Lower lobe of right lung (tissue), 2 donors: ENCODE measurements around the gene ZNRF2. TPM values are rescaled to one million over a fixed set of nuclear protein-coding genes. Genes with fewer than 3 reads are reported as not detected.

Source experiments
- ATAC-seq, 2 donors: fragments of 200-7000 bp; cut with Tn5 transposase; one replicate each; pipeline ENCODE4 v1.9.1; 2020 to 2022; ENCODE audit warnings: mild to moderate bottlenecking in 2 of 2, moderate library complexity in 2 of 2
- DNase-seq: peaks from one replicate; pipeline ENCODE4 v3.0.0-alpha.2; 2020
- H3K27ac ChIP-seq: fragments of 200-600 bp; one replicate; pipeline ENCODE4 v1.8.0; 2022
- H3K27me3 ChIP-seq: fragments of 200-600 bp; one replicate; pipeline ENCODE4 v1.8.0; 2022; ENCODE audit warnings: low read depth
- H3K36me3 ChIP-seq: fragments of 200-600 bp; one replicate; pipeline ENCODE4 v1.8.0; 2022; ENCODE audit warnings: mild to moderate bottlenecking
- H3K4me1 ChIP-seq: fragments of 200-600 bp; one replicate; pipeline ENCODE4 v1.8.0; 2022
- H3K4me3 ChIP-seq: fragments of 200-600 bp; one replicate; pipeline ENCODE4 v1.8.0; 2022; ENCODE audit warnings: mild to moderate bottlenecking
- H3K9me3 ChIP-seq: fragments of 200-600 bp; one replicate; pipeline ENCODE4 v1.8.0; 2022
- CTCF ChIP-seq: fragments of 200-600 bp; IDR thresholded peaks from one replicate; pipeline ENCODE4 v1.8.0; 2022; ENCODE audit warnings: antibody characterized with exemption, mild to moderate bottlenecking
- intact Hi-C: fragments of 100-400 bp; cut with DNase I; formaldehyde crosslinking; loops from one replicate; pipeline ENCODE4 v1.11.0; 2022
- total RNA-seq: library from RNA; stranded (reverse); fragmentation: NEBNext Ultra II Directional; extraction: Animal tissue kit (Norgen Biotek cat#: 25700); gene quantifications from one replicate; pipeline ENCODE4 v1.2.1, GENCODE V29; 2021
- donor health status: DM: no; HTN: yes; CAD: no; lungs with severe emphysema.

Gene ZNRF2
- total RNA-seq, 1 donor from 2014 or later, result 26.6 TPM

- ATAC-seq (no peak), DNase-seq (no peak)
- Histone ChIP-seq H3K4me1 (peaks cover 17% of the 10 kb centered on the region), H3K27ac (no peak overlapping the region), H3K9me3 (no peaks in the 10 kb centered on the region), H3K27me3 (no peaks in the 10 kb centered on the region), H3K36me3 (no peaks in the 10 kb centered on the region), H3K4me3 (no peak overlapping the region)
- intact Hi-C loops, result no loop called here
- TF ChIP-seq CTCF, result no peak
These were observed 24.0 kb downstream of the ZNRF2 start for GRCh38 chr7:30308389-30308788.

GRCh38 chr7:30309302-30309701, 24.9 kb downstream of the ZNRF2 start:
- no peak overlapping the region for H3K27ac ChIP-seq
- no peak for TF ChIP-seq CTCF
- no peaks in the 10 kb centered on the region for H3K27me3 ChIP-seq
- no peaks in the 10 kb centered on the region for H3K36me3 ChIP-seq
- intact Hi-C loops, result no loop called here
- ATAC-seq, result no peak
- H3K9me3 ChIP-seq, result no peaks in the 10 kb centered on the region
- peaks cover 10% of the 10 kb centered on the region for H3K4me1 ChIP-seq
- no peak overlapping the region for H3K4me3 ChIP-seq
- DNase-seq, result no peak

GRCh38 chr7:30309842-30310435, 25.5 kb downstream of the ZNRF2 start:
- H3K4me1 ChIP-seq, result peaks cover 7% of the 10 kb centered on the region
- intact Hi-C loops, result no loop called here
- no peak overlapping the region for H3K4me3 ChIP-seq
- DNase-seq, result no peak
- no peak for ATAC-seq
- no peak for TF ChIP-seq CTCF
- H3K27me3 ChIP-seq, result no peaks in the 10 kb centered on the region
- H3K9me3 ChIP-seq, result no peaks in the 10 kb centered on the region
- no peaks in the 10 kb centered on the region for H3K36me3 ChIP-seq
- H3K27ac ChIP-seq, result no peak overlapping the region

GRCh38 chr7:30310674-30311362, 26.4 kb downstream of the ZNRF2 start:
- intact Hi-C loops, result no loop called here
- no peaks in the 10 kb centered on the region for H3K27me3 ChIP-seq
- H3K27ac ChIP-seq, result no peak overlapping the region
- H3K36me3 ChIP-seq, result no peaks in the 10 kb centered on the region
- ATAC-seq (no peak), DNase-seq (no peak)
- peaks cover 7% of the 10 kb centered on the region for H3K4me1 ChIP-seq
- H3K9me3 ChIP-seq, result no peaks in the 10 kb centered on the region
- no peak overlapping the region for H3K4me3 ChIP-seq
- TF ChIP-seq CTCF, result no peak

- Histone ChIP-seq H3K4me3 (no peak overlapping the region), H3K4me1 (peaks cover 7% of the 10 kb centered on the region), H3K9me3 (no peaks in the 10 kb centered on the region), H3K36me3 (no peaks in the 10 kb centered on the region), H3K27me3 (no peaks in the 10 kb centered on the region), H3K27ac (no peak overlapping the region)
- no peak for DNase-seq
- intact Hi-C loops, result no loop called here
- ATAC-seq, result no peak
- no peak for TF ChIP-seq CTCF
These were observed 27.8 kb downstream of the ZNRF2 start for GRCh38 chr7:30312178-30312577.
